Measurements from ENCODE around the gene ZNF679.
"Not testable (repeated sequence)": the region's sequence is repeated elsewhere in the genome, so short reads cannot be mapped to it uniquely, and the experiment has no call there.

ZNF679 gene

DNA sequence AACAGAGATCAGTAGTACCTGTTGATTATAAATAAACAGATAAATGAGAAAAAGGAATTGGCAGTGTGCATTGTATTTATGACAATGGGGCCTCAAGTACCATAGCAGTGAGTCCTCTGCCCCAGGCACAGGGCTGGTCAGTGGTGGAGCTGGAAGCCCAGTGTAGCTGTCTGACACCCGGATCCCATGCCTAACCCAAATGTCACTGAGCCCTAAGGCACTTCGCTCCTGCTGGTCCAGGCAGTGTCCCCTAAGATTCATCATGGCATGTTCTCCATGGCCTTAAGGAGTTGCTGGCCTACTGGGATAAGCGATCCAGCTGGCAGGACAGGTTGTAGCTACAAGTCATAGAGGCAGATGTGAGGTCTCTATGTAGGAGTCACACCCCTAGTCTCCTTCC lies 82.2 kb downstream of the ZNF679 start:
- no peaks in the 10 kb centered on the region for H3K4me1 ChIP-seq (ENCODE audit: control insufficient read depth, insufficient read depth, low read length)
- H3K36me3 ChIP-seq (ENCODE audit: control insufficient read depth, insufficient read depth, low read length) = no peaks in the 10 kb centered on the region; the same call in 1 of the 2 replicates
- no CpG with 5 or more reads among the region's 3 CpGs for WGBS (ENCODE audit: insufficient coverage, insufficient read length)
- no peaks in the 10 kb centered on the region for H3K27me3 ChIP-seq (ENCODE audit: control insufficient read depth, insufficient read depth, low read length)
- no peak overlapping the region for H3K27ac ChIP-seq (ENCODE audit: low read length)
- H3K4me3 ChIP-seq (ENCODE audit: low read length) = no peak overlapping the region
- no peak for DNase-seq (ENCODE audit: low read depth, low spot score)
- H3K9me3 ChIP-seq (ENCODE audit: control insufficient read depth, insufficient read depth, low read length) = peaks cover 15% of the 10 kb centered on the region

DNA sequence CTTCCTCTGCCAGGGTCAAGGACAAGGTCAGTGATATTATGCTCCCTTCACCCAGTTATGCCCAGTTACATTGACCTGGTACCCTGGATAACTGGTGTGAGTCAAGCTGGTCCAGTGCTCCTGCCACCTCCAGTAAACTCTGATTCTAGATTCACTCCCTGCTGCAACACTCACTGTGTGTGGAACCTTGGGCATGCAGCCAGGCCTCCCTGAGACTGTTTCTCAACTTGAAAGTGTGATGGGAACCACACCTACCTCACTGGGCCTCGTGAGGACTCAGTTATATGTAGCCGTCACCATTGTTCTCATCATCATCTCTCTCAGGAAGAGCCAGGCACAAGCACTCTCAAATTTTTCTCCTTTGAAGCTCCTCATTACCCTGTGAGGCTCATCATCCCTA lies 84.6 kb downstream of the ZNF679 start:
- Histone ChIP-seq H3K9me3 (ENCODE audit: control insufficient read depth, insufficient read depth, low read length) (peaks cover 11% of the 10 kb centered on the region), H3K4me1 (ENCODE audit: control insufficient read depth, insufficient read depth, low read length) (no peaks in the 10 kb centered on the region), H3K27ac (ENCODE audit: low read length) (no peak overlapping the region), H3K36me3 (ENCODE audit: control insufficient read depth, insufficient read depth, low read length) (no peaks in the 10 kb centered on the region), H3K27me3 (ENCODE audit: control insufficient read depth, insufficient read depth, low read length) (no peaks in the 10 kb centered on the region), H3K4me3 (ENCODE audit: low read length) (no peak overlapping the region)
- no peak for DNase-seq (ENCODE audit: low read depth, low spot score)
- WGBS (ENCODE audit: insufficient coverage, insufficient read length) = no CpG with 5 or more reads among the region's 2 CpGs

DNA sequence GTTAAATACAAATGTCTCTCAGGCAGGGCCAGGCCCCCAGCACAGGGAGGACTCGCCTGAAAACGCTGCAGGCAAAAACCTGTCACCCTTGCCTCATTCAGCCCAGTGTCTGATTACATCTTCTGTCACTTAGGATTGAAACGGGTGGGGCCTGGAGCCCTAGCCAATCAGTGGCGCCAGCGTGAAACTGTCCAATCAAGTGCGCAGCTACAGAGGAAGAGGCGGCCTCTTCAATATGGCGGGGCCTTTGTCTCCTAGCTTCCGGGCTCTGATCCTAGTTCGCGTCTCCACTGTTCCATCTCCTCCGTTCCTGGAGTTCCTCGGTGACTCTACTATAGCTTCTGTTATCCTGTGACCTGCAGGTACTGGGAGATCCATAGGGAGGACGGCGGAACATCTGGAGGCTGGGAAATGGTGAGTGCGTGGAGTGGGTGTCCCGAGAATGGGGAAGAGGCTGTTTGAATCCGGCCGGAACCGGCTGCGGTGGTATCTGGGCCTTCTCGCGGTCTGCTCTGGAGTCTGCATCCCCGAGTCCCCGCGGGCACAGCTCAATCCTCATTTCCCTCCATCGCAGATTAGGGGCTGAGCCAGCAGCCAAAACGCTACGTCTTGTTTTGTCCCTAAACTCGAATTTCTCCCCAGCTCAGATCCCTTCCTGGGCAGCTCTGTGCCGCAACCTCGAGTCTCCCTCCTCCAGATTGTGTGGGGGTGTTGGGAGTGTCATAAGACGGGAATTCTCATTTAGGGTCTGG lies 85.6 kb downstream of the ZNF679 start, which contains the start of gene ZNF736:
Gene ZNF736 (plus strand): TSS at position 222 of the 752 bp plus-strand sequence. CDS start 190 bp downstream, at position 412.
- Histone ChIP-seq H3K27me3 (ENCODE audit: control insufficient read depth, insufficient read depth, low read length) (no peaks in the 10 kb centered on the region), H3K9me3 (ENCODE audit: control insufficient read depth, insufficient read depth, low read length) (peaks cover 9% of the 10 kb centered on the region), H3K36me3 (ENCODE audit: control insufficient read depth, insufficient read depth, low read length) (no peaks in the 10 kb centered on the region), H3K4me1 (ENCODE audit: control insufficient read depth, insufficient read depth, low read length) (no peaks in the 10 kb centered on the region), H3K4me3 (ENCODE audit: low read length) (no peak within 1 kb of the TSS), H3K27ac (ENCODE audit: low read length) (no peak within 1 kb of the TSS)
- WGBS (ENCODE audit: insufficient coverage, insufficient read length) = no CpG with 5 or more reads among the region's 33 CpGs
- DNase-seq (ENCODE audit: low read depth, low spot score) = no peak

DNA sequence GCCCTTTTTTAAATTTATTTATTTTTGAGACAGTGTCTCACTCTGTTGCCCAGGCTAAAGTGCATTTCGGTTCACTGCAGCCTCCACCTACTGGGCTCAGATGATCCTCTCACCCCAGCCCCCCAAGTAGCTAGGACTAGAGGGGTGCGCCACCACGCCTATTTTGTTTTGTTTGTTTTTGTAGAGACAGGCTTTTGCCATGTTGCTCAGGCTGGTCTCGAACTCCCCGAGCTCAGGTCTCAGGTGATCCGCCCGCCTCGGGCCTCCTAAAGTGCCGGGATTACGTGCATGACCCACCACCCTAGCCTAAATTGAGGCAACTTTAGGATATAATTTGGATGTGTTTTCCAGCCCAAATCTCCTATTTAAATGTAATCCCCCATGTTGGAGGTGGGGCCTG lies 86.3 kb downstream of the ZNF679 start:
- Histone ChIP-seq H3K27me3 (ENCODE audit: control insufficient read depth, insufficient read depth, low read length) (no peaks in the 10 kb centered on the region), H3K9me3 (ENCODE audit: control insufficient read depth, insufficient read depth, low read length) (peaks cover 9% of the 10 kb centered on the region), H3K4me3 (ENCODE audit: low read length) (no peak overlapping the region), H3K36me3 (ENCODE audit: control insufficient read depth, insufficient read depth, low read length) (no peaks in the 10 kb centered on the region), H3K4me1 (ENCODE audit: control insufficient read depth, insufficient read depth, low read length) (no peaks in the 10 kb centered on the region), H3K27ac (ENCODE audit: low read length) (no peak overlapping the region)
- WGBS (ENCODE audit: insufficient coverage, insufficient read length) = no CpG with 5 or more reads among the region's 10 CpGs
- no peak for DNase-seq (ENCODE audit: low read depth, low spot score)

DNA sequence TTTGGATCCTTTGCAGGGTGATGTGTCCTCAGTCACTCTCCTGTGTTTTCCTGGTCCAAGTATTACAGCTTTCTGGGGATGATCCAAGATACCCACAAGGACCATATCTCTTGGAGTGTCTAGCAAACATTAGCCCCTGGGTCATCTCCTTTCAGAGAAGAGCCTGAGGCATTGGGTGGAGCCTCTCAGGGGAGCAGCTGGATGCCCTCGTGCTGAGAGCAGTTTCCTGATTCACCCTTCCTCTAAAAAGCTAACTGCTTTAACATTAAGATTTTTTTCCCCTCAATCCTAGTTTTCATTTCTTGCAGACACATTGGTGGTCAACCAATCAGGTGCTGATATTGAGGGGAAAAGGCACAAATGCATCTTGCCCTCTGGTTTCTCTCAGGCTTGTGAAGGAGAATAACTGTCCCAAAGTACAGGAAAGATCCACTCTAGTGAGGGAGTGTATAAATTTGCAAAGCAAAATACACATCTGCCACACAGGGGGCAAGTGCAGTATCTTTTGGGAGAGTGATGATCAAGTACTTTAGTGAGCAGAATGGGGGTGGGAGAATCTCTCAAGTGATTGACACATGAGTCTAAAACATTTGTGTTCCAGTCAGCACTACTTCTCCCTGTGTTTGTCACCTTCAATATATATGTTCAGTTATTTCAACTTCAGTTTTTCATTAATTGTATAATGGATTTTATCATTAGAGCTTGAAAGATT lies 87.9 kb downstream of the ZNF679 start:
- not testable (repeated sequence) for H3K36me3 ChIP-seq (ENCODE audit: control insufficient read depth, insufficient read depth, low read length); H3K4me3 ChIP-seq (ENCODE audit: low read length); H3K9me3 ChIP-seq (ENCODE audit: control insufficient read depth, insufficient read depth, low read length); DNase-seq (ENCODE audit: low read depth, low spot score); H3K27ac ChIP-seq (ENCODE audit: low read length); H3K27me3 ChIP-seq (ENCODE audit: control insufficient read depth, insufficient read depth, low read length); H3K4me1 ChIP-seq (ENCODE audit: control insufficient read depth, insufficient read depth, low read length)
- no CpG with 5 or more reads among the region's 1 CpG for WGBS (ENCODE audit: insufficient coverage, insufficient read length)
